Ascending aorta (tissue), 2 donors: ENCODE data around the gene GARRE1. TPM values are rescaled to one million over a fixed set of nuclear protein-coding genes. Genes with fewer than 3 reads are reported as not detected.
"Not testable (repeated sequence)": the region's sequence is repeated elsewhere in the genome, so short reads cannot be mapped to it uniquely, and the experiment has no call there.

Experiments
- DNase-seq, 2 donors: peaks; one replicate each; pipeline ENCODE4 v3.0.0-alpha.2; 2019; ENCODE audit warnings: low spot score in 2 of 2
- H3K27ac ChIP-seq, 2 donors: fragments of 200-600 bp; sonication (generic); one replicate each; pipeline ENCODE4 v1.5.1; 2016 to 2017; ENCODE audit warnings: mild to moderate bottlenecking in 1 of 2
- H3K27me3 ChIP-seq: fragments of 200-600 bp; sonication (generic); one replicate; pipeline ENCODE4 v1.5.1; 2017
- H3K36me3 ChIP-seq, 2 donors: fragments of 200-600 bp; sonication (generic); one replicate each; pipeline ENCODE4 v1.5.1; 2016
- H3K4me1 ChIP-seq, 2 donors: fragments of 200-600 bp; sonication (generic); one replicate each; pipeline ENCODE4 v1.5.1; 2016 to 2017; ENCODE audit warnings: mild to moderate bottlenecking in 1 of 2
- H3K4me3 ChIP-seq, 2 donors: fragments of 200-600 bp; sonication (generic); one replicate each; pipeline ENCODE4 v1.5.1; 2016 to 2017; ENCODE audit warnings: mild to moderate bottlenecking in 1 of 2
- H3K9me3 ChIP-seq, 2 donors: fragments of 200-600 bp; sonication (generic); one replicate each; pipeline ENCODE4 v1.5.1; 2016
- intact Hi-C: fragments of 100-400 bp; cut with DNase I; formaldehyde crosslinking; loops from one replicate; pipeline ENCODE4 v1.15.1; 2023
- total RNA-seq: library from RNA; depleted of rRNA; stranded (reverse); fragments of >200 nt; gene quantifications from one replicate; pipeline ENCODE4 v1.1.0, GENCODE V29; 2016
- TF ChIP-seq, protein P1 (sequence below), 3 experiments: fragments of 200-600 bp in 2 of 3; fragments of 450-650 bp in 1 of 3; sonication (generic) in 2 of 3; IDR thresholded peaks; one replicate each; pipeline ENCODE4 v1.5.1; 2016 to 2019; ENCODE audit warnings: antibody characterized with exemption in 3 of 3, mild to moderate bottlenecking in 1 of 3, moderate library complexity in 1 of 3

Gene GARRE1
- total RNA-seq, 1 donor from 2014 or later, result 59.2 TPM

DNA sequence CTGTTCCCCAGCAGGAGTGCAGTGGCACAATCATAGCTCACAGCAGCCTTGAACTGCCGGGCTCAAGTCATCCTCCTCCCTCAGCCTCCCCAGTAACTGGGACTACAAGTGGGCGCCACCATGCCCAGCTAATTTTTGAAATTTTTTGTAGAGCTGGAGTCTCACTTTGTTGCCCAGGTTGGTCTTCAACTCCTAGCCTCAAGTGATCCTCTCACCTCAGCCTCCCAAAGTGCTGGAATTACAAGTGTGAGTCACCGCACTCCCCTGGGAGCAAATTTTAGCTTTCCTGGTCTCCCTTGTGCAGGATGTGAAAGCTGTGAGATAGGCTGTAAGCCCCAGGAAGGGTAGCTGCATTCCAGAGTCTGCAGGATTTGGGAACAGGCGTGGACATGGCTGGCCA is 5.4 kb upstream of the GARRE1 start:
- H3K27me3 ChIP-seq, result no peaks in the 10 kb centered on the region
- peaks cover 0 to 5% of the 10 kb centered on the region in 2 donors for H3K4me1 ChIP-seq
- H3K4me3 ChIP-seq, result no peak overlapping the region
- H3K36me3 ChIP-seq, result no peaks in the 10 kb centered on the region
- DNase-seq, result no peak
- H3K27ac ChIP-seq, result no peak overlapping the region
- intact Hi-C loops, result no loop called here
- TF ChIP-seq, protein P1, sequence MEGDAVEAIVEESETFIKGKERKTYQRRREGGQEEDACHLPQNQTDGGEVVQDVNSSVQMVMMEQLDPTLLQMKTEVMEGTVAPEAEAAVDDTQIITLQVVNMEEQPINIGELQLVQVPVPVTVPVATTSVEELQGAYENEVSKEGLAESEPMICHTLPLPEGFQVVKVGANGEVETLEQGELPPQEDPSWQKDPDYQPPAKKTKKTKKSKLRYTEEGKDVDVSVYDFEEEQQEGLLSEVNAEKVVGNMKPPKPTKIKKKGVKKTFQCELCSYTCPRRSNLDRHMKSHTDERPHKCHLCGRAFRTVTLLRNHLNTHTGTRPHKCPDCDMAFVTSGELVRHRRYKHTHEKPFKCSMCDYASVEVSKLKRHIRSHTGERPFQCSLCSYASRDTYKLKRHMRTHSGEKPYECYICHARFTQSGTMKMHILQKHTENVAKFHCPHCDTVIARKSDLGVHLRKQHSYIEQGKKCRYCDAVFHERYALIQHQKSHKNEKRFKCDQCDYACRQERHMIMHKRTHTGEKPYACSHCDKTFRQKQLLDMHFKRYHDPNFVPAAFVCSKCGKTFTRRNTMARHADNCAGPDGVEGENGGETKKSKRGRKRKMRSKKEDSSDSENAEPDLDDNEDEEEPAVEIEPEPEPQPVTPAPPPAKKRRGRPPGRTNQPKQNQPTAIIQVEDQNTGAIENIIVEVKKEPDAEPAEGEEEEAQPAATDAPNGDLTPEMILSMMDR (IDR thresholded peaks at IDR 0.05), result no peak
- H3K9me3 ChIP-seq, result no peaks in the 10 kb centered on the region

DNA sequence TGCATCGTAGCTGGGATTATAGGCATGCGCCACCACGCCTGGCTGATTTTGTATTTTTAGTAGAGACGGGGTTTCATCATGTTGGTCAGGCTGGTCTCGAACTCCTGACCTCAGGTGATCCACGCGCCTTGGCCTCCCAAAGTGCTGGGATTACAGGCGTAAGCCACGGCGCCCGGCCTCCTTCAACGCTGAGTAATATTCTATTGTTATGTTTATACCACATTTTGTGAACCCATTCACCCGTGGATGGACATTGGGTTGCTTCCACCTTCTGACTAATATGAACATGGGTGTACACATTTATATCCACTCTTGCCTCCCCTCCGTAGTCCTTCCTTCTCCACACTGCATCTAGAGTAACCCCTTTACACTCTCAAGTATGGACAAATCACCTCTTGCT is 1.2 kb upstream of the GARRE1 start:
- not testable (repeated sequence) for DNase-seq, H3K27ac ChIP-seq, H3K36me3 ChIP-seq, H3K4me3 ChIP-seq, H3K9me3 ChIP-seq, H3K27me3 ChIP-seq
- peaks cover 0 to 15% of the 10 kb centered on the region in 2 donors for H3K4me1 ChIP-seq
- intact Hi-C loops, result loop anchor here (10.0 kb wide), 1 partner anchor 232 kb away; the partner anchor contains the start of gene WTIP

DNA sequence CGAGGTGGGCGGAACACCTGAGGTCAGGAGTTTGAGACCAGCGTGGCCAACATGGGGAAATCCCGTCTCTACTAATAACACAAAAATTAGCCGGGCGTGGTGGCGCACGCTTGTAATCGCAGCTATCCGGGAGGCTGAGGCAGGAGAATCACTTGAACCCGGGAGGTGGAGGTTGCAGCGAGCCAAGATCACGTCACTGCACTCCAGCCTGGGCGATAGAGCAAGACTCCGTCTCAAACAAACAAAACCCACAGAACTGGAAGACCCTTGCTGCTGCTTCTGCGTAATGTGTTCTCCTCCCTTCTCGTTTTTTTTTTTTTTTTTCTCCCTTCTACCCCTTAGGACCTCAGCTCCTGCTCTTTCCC is 691 bp upstream of the GARRE1 start:
- H3K36me3 ChIP-seq, H3K27me3 ChIP-seq, H3K9me3 ChIP-seq, DNase-seq: not testable (repeated sequence)
- Histone ChIP-seq H3K27ac (peak overlapping the region; percentile 95 to 98), H3K4me3 (peak overlapping the region; percentile 81 to 83), H3K4me1 (peaks cover 0 to 16% of the 10 kb centered on the region in 2 donors)
- intact Hi-C loops, result loop anchor here (2.0 to 10.0 kb wide), 2 partner anchors 21 to 231 kb away; partner anchors contain the start of gene WTIP

DNA sequence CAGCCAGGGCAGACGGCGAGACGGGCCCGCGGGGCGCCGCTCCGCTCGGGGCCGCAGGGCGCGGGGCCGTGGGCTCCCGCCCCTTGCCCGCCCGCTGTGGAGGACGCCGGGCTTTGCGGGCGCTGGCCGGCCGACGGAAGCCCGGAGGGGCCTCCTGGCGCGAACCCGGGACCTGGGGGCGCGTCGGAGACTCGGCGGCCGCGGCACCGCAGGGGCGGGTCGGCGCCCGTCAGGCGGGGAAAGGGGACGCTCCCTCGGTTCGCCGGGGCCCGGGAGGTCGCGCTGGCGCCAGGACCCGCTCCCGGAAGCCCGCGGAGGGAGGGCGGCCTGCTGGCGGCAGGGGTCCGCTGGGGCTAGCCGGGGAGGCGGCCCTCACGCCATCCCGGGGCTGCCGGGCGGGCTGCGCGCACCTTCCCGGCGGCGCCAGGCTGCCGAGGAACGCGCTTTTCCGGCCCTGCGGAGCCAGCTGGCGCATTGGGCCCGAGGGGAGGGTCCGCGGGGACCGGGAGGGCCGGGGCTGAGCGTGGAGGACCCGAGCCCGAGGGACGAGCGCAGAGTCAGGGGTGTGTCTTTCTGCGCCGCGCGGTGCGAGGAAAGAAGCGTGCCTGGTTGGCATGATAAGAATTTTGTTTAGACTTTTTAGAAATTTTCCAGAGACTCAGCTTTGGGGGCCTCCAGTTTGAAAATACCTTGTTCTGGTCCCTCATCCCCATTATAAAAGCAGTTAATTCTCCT is 511 bp downstream of the GARRE1 start:
- intact Hi-C loops, result loop anchor here (2.0 to 10.0 kb wide), 3 partner anchors 22 to 230 kb away; partner anchors contain the start of gene WTIP
- H3K27ac ChIP-seq, result peak overlapping the region; percentile 95 to 98
- no peaks in the 10 kb centered on the region for H3K36me3 ChIP-seq
- no peaks in the 10 kb centered on the region for H3K9me3 ChIP-seq
- no peaks in the 10 kb centered on the region for H3K27me3 ChIP-seq
- H3K4me1 ChIP-seq, result peaks cover 0 to 20% of the 10 kb centered on the region in 2 donors
- peak overlapping the region; percentile 81 to 83 for H3K4me3 ChIP-seq
- DNase-seq, result no peak
- TF ChIP-seq, protein P1 (IDR thresholded peaks at IDR 0.05), result no peak

DNA sequence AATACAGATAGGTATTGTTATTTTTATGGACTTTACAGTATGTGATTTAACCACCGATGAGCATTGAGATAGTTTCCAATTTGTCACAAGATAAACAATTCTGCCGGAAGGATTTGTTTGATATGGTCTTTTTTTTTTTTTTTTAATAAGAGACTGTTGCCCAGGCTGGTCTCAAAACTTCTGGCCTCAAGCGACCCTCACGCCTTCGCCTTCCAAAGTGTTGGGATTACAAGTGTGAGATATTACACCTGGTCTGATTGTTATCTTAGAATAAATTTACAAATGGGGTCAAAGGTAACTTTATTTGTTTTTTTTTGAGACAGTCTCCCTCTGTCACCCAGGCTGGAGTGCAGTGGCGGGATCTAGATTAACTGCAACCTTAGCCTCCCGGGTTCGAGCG is 1.2 kb downstream of the GARRE1 start:
- H3K9me3 ChIP-seq, result no peaks in the 10 kb centered on the region
- DNase-seq, result no peak
- no peaks in the 10 kb centered on the region for H3K27me3 ChIP-seq
- intact Hi-C loops, result loop anchor here (2.0 to 10.0 kb wide), 3 partner anchors 23 to 229 kb away; partner anchors contain the start of gene WTIP
- H3K4me1 ChIP-seq, result peaks cover 0 to 27% of the 10 kb centered on the region in 2 donors
- H3K36me3 ChIP-seq, result no peaks in the 10 kb centered on the region
- H3K4me3 ChIP-seq, result peak overlapping the region; percentile 81 to 83
- TF ChIP-seq, protein P1 (IDR thresholded peaks at IDR 0.05), result no peak
- peak overlapping the region; percentile 95 to 98 for H3K27ac ChIP-seq

DNA sequence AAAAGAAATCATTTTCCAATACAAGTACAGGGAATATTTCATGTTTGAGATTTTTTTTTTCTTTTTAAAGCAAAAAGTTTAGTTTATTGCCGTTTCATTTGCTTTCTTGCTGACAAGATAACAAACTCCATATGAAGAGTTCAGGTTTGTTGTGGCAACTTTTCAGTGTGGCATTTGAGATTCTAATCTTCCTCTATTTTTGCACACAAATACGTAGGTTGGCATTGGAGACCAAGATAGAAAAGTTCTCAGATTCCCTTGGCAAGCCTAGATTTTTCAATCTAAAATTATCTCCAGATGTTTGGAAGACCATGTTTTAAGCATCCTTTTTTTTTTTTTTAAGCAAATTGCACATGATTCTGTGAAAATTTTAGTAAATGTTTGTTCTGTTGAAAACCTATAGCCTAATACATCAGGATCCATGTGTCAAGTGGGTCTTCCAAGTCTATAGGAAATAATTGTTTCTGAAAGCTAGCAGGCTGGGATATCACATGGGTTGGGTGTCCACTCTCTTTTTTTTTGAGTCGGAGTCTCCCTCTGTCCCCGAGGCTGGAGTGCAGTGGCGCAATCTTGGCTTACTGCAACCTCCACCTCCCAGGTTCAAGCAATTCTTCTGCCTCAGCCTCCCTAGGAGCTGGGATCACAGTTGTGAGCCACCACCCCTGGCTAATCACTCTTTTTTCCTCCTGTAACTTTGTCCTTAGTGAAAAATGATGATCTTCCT is 2.6 kb downstream of the GARRE1 start:
- H3K27me3 ChIP-seq, result no peaks in the 10 kb centered on the region
- H3K27ac ChIP-seq, result peak overlapping the region; percentile 95 to 98
- intact Hi-C loops, result loop anchor here (5.0 to 10.0 kb wide), 2 partner anchors 80 to 228 kb away; partner anchors contain the start of gene WTIP
- peak overlapping the region in 1 of 2 donors; percentile 83 for H3K4me3 ChIP-seq
- DNase-seq, result no peak
- no peaks in the 10 kb centered on the region for H3K36me3 ChIP-seq
- peaks cover 3 to 40% of the 10 kb centered on the region in 2 donors for H3K4me1 ChIP-seq
- H3K9me3 ChIP-seq, result no peaks in the 10 kb centered on the region
- TF ChIP-seq, protein P1 (IDR thresholded peaks at IDR 0.05), result no peak
